AG08396 (cell line): Measurements from ENCODE around the gene ETV3L.
"Not testable (repeated sequence)": the region's sequence is repeated elsewhere in the genome, so short reads cannot be mapped to it uniquely, and the experiment has no call there.

Source experiments
- DNase-seq: peaks from one replicate; pipeline ENCODE4 v3.0.0; 2012; ENCODE audit warnings: low spot score, mixed read lengths

Gene ETV3L

GRCh38 chr1:157105298-157105987 lies 5.8 kb upstream of the ETV3L start:
- no peak for DNase-seq

GRCh38 chr1:157104598-157105293 lies 5.1 kb upstream of the ETV3L start:
- no peak for DNase-seq

- no peak for DNase-seq
Observed at GRCh38 chr1:157103268-157103667, 3.7 kb upstream of the ETV3L start.

GRCh38 chr1:157101149-157101548 lies 1.5 kb upstream of the ETV3L start:
- DNase-seq: no peak

GRCh38 chr1:157098987-157099632 lies 498 bp downstream of the ETV3L start:
- DNase-seq: not testable (repeated sequence)

- no peak for DNase-seq
Observed at GRCh38 chr1:157098519-157098918, 1.1 kb downstream of the ETV3L start.

- DNase-seq: no peak
Observed at GRCh38 chr1:157097692-157098091, 1.9 kb downstream of the ETV3L start.

GRCh38 chr1:157096881-157097280 lies 2.7 kb downstream of the ETV3L start:
- DNase-seq: no peak

GRCh38 chr1:157095551-157095950 lies 4.1 kb downstream of the ETV3L start:
- DNase-seq: no peak

GRCh38 chr1:157095091-157095490 lies 4.5 kb downstream of the ETV3L start:
- no peak for DNase-seq

GRCh38 chr1:157092831-157093230 lies 6.8 kb downstream of the ETV3L start:
- DNase-seq: peak; percentile 33

GRCh38 chr1:157091668-157092273 lies 7.8 kb downstream of the ETV3L start:
- DNase-seq: no peak

- no peak for DNase-seq
Observed at GRCh38 chr1:157091186-157091585, 8.4 kb downstream of the ETV3L start.

GRCh38 chr1:157090771-157091170 lies 8.8 kb downstream of the ETV3L start:
- no peak for DNase-seq

GRCh38 chr1:157090196-157090647 lies 9.4 kb downstream of the ETV3L start:
- DNase-seq: peak; percentile 90

GRCh38 chr1:157089789-157090188 lies 9.8 kb downstream of the ETV3L start:
- DNase-seq: no peak

GRCh38 chr1:157088607-157089006 lies 11.0 kb downstream of the ETV3L start:
- DNase-seq: no peak

GRCh38 chr1:157087030-157087429 lies 12.6 kb downstream of the ETV3L start:
- no peak for DNase-seq

- DNase-seq: no peak
Observed at GRCh38 chr1:157086299-157086698, 13.3 kb downstream of the ETV3L start.

GRCh38 chr1:157085421-157085820 lies 14.2 kb downstream of the ETV3L start:
- no peak for DNase-seq

- DNase-seq: no peak
Observed at GRCh38 chr1:157084720-157085119, 14.9 kb downstream of the ETV3L start.

- DNase-seq: no peak
Observed at GRCh38 chr1:157081707-157082106, 17.9 kb downstream of the ETV3L start.

- no peak for DNase-seq
Observed at GRCh38 chr1:157080714-157081113, 18.9 kb downstream of the ETV3L start.
